Neutrophil (primary cell): ENCODE measurements around the gene ATP11A.

Source experiments
- H3K27ac ChIP-seq: fragments of 200-600 bp; sonication (generic); 2 replicates; pipeline ENCODE4 v1.5.1; 2016; ENCODE audit warnings: mild to moderate bottlenecking, moderate library complexity
- H3K27me3 ChIP-seq: fragments of 200-600 bp; sonication (generic); 2 replicates; pipeline ENCODE4 v1.6.0; 2016; ENCODE audit warnings: mild to moderate bottlenecking
- H3K36me3 ChIP-seq: fragments of 200-600 bp; sonication (generic); 2 replicates; pipeline ENCODE4 v1.5.1; 2017
- H3K4me1 ChIP-seq, 2 experiments: fragments of 200-600 bp in 1 of 2; sonication (generic) in 1 of 2; 1 replicate in 1 of 2; 2 replicates in 1 of 2; pipeline versions ENCODE4 v1.5.1 to v1.6.1; 2013 to 2016; ENCODE audit warnings: low read depth in 1 of 2, low read length in 1 of 2, mild to moderate bottlenecking in 1 of 2, moderate library complexity in 1 of 2; ENCODE audit not compliant: control insufficient read depth in 1 of 2, insufficient read depth in 1 of 2
- H3K4me3 ChIP-seq, 2 experiments: fragments of 200-600 bp in 1 of 2; sonication (generic) in 1 of 2; 1 replicate in 1 of 2; 2 replicates in 1 of 2; pipeline ENCODE4 v1.5.1; 2013 to 2016; ENCODE audit warnings: low read depth in 1 of 2, low read length in 1 of 2, mild to moderate bottlenecking in 1 of 2, moderate library complexity in 1 of 2
- H3K9me3 ChIP-seq: fragments of 200-600 bp; sonication (generic); 2 replicates; pipeline ENCODE4 v1.5.1; 2016
- CTCF ChIP-seq: fragments of 200-600 bp; sonication (generic); IDR thresholded peaks from 2 replicates; pipeline ENCODE4 v1.5.1; 2016; ENCODE audit warnings: antibody characterized with exemption

The ATP11A gene

DNA sequence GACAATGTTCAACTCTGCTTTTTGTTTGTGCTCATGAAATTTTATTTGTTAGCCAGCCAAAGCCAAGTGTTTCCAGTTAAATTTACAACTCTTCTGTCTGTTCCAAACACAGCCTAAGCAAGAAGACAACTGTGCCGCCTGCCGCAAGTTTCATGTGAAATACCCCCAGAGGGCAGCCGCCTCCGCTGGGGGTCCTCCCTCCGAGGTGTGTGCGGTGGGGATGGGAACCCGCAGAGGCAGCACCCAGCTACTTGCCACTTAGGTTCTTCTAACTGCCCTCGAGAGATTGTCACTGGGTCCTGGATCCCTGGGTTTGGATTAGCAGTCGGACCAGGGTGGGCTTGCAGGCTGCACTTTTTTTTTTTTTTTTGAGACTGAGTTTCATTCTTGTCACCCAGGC is 28.5 kb downstream of the ATP11A start:
- no peak overlapping the region for H3K27ac ChIP-seq
- H3K36me3 ChIP-seq, result peaks cover 11% of the 10 kb centered on the region
- no peak overlapping the region for H3K4me3 ChIP-seq
- peaks cover 0 to 3% of the 10 kb centered on the region in 2 experiments for H3K4me1 ChIP-seq
- no peaks in the 10 kb centered on the region for H3K27me3 ChIP-seq
- no peaks in the 10 kb centered on the region for H3K9me3 ChIP-seq
- TF ChIP-seq CTCF, result no peak

DNA sequence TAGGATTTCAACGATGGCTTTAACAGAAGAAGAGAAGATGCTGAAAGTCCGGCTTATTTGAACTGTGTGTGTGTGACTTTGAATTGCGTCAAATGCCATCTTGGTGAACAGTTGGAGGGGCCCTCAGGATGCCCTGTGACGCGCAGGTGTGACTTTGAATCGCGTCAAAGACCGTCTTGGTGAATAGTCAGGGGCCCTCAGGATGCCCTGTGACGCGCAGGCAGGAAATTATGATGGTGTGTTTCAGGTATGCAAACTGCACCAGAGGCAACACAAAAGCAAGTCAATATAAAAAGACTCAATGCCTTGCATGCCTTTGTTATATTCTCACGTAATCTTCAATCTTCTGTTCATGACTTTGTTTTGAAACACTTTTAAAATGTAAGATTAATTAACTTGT is 29.2 kb downstream of the ATP11A start:
- Histone ChIP-seq H3K36me3 (peaks cover 11% of the 10 kb centered on the region), H3K27me3 (no peaks in the 10 kb centered on the region), H3K9me3 (no peaks in the 10 kb centered on the region), H3K27ac (no peak overlapping the region), H3K4me1 (peaks cover 0 to 3% of the 10 kb centered on the region in 2 experiments), H3K4me3 (no peak overlapping the region)
- no peak for TF ChIP-seq CTCF

GRCh38 chr13:112719556-112719955 is 29.7 kb downstream of the ATP11A start:
- Histone ChIP-seq H3K27me3 (no peaks in the 10 kb centered on the region), H3K9me3 (no peaks in the 10 kb centered on the region), H3K36me3 (peaks cover 11% of the 10 kb centered on the region), H3K4me1 (peaks cover 1 to 3% of the 10 kb centered on the region in 2 experiments), H3K27ac (no peak overlapping the region), H3K4me3 (no peak overlapping the region)
- no peak for TF ChIP-seq CTCF

GRCh38 chr13:112720251-112720650 is 30.4 kb downstream of the ATP11A start:
- Histone ChIP-seq H3K27me3 (no peaks in the 10 kb centered on the region), H3K27ac (no peak overlapping the region), H3K4me3 (no peak overlapping the region), H3K36me3 (peaks cover 10% of the 10 kb centered on the region), H3K9me3 (no peaks in the 10 kb centered on the region), H3K4me1 (peaks cover 2 to 8% of the 10 kb centered on the region in 2 experiments)
- TF ChIP-seq CTCF, result no peak

DNA sequence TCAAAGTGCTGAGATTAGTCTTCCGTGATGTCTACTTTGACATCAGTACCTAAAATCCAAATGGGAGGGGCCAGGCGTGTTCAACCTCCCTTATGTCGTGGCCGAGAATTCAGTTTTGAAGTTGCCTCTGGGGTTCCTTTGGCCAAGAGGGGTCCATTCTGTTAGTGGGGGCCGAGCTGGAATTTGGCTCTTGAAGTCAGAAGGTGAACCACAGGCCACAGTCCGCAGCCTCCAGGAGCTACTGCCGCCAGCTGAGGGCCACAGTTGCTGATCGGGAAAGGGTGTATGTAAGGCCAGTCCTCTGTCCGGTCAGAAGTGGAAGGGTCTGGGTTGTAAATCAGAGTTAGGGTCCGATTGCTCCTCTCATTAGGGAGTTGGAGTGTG is 31.0 kb downstream of the ATP11A start:
- no peak overlapping the region for H3K27ac ChIP-seq
- H3K4me3 ChIP-seq, result no peak overlapping the region
- H3K27me3 ChIP-seq, result no peaks in the 10 kb centered on the region
- no peaks in the 10 kb centered on the region for H3K9me3 ChIP-seq
- peaks cover 8 to 14% of the 10 kb centered on the region in 2 experiments for H3K4me1 ChIP-seq
- peaks cover 10% of the 10 kb centered on the region for H3K36me3 ChIP-seq
- no peak for TF ChIP-seq CTCF
